H9 (cell line): ENCODE data around the gene TBX1. TPM values are rescaled to one million over a fixed set of nuclear protein-coding genes. Genes with fewer than 3 reads are reported as not detected.

ENCODE experiments used
- DNase-seq: peaks from one replicate; pipeline ENCODE4 v3.0.0-alpha.2; 2017
- H2AFZ ChIP-seq: one replicate; pipeline ENCODE4 v1.6.1; 2013; ENCODE audit warnings: mild to moderate bottlenecking, low read length, control low read depth, moderate library complexity
- H2AK5ac ChIP-seq: 2 replicates; pipeline ENCODE4 v1.6.1; 2013; ENCODE audit warnings: low read length, control low read depth, mixed read lengths; ENCODE audit not compliant: insufficient read length
- H2BK120ac ChIP-seq: one replicate; pipeline ENCODE4 v1.6.1; 2013; ENCODE audit warnings: low read depth, mild to moderate bottlenecking, low read length, control low read depth, inconsistent platforms; ENCODE audit not compliant: poor library complexity, severe bottlenecking
- H2BK12ac ChIP-seq: 2 replicates; pipeline ENCODE4 v1.6.1; 2013; ENCODE audit warnings: low read length, control low read depth, mixed read lengths, low read depth; ENCODE audit not compliant: insufficient read length
- H2BK15ac ChIP-seq: 2 replicates; pipeline ENCODE4 v1.6.1; 2013; ENCODE audit warnings: low read depth, low read length, control low read depth
- H2BK20ac ChIP-seq: one replicate; pipeline ENCODE4 v1.6.1; 2013; ENCODE audit warnings: low read depth, mild to moderate bottlenecking, low read length, control low read depth, inconsistent platforms; ENCODE audit not compliant: poor library complexity, severe bottlenecking
- H2BK5ac ChIP-seq: 2 replicates; pipeline ENCODE4 v1.6.1; 2013; ENCODE audit warnings: low read length, control low read depth, mixed read lengths; ENCODE audit not compliant: insufficient read length
- H3K14ac ChIP-seq: 2 replicates; pipeline ENCODE4 v1.6.1; 2013; ENCODE audit warnings: low read length, control low read depth; ENCODE audit not compliant: insufficient read depth
- H3K18ac ChIP-seq: 2 replicates; pipeline ENCODE4 v1.6.1; 2013; ENCODE audit warnings: low read depth, mild to moderate bottlenecking, mixed read lengths, low read length, control low read depth; ENCODE audit not compliant: insufficient read length
- H3K23ac ChIP-seq: 2 replicates; pipeline ENCODE4 v1.6.1; 2013; ENCODE audit warnings: low read length, control low read depth, mixed read lengths, low read depth; ENCODE audit not compliant: insufficient read length
- H3K23me2 ChIP-seq: 2 replicates; pipeline ENCODE4 v1.6.1; 2013; ENCODE audit warnings: low read depth, mild to moderate bottlenecking, mixed read lengths, low read length, control low read depth; ENCODE audit not compliant: insufficient read length, poor library complexity, severe bottlenecking
- H3K27ac ChIP-seq: 2 replicates; pipeline ENCODE4 v1.5.1; 2013; ENCODE audit warnings: low read length, control low read depth, mixed read lengths, low read depth; ENCODE audit not compliant: insufficient read length
- H3K27me3 ChIP-seq: 2 replicates; pipeline ENCODE4 v1.6.1; 2013; ENCODE audit warnings: low read length, control low read depth, inconsistent platforms; ENCODE audit not compliant: insufficient read depth
- H3K4ac ChIP-seq: 2 replicates; pipeline ENCODE4 v1.6.1; 2013; ENCODE audit warnings: low read depth, mild to moderate bottlenecking, control low read depth, inconsistent platforms, low read length, moderate library complexity
- H3K4me1 ChIP-seq: 2 replicates; pipeline ENCODE4 v1.6.1; 2013; ENCODE audit warnings: low read length, control low read depth, inconsistent platforms; ENCODE audit not compliant: insufficient read depth
- H3K4me2 ChIP-seq: 2 replicates; pipeline ENCODE4 v1.6.1; 2013; ENCODE audit warnings: low read length, control low read depth, mixed read lengths; ENCODE audit not compliant: insufficient read length, insufficient read depth
- H3K56ac ChIP-seq: 2 replicates; pipeline ENCODE4 v1.6.1; 2013; ENCODE audit warnings: low read depth, mild to moderate bottlenecking, mixed read lengths, low read length, control low read depth; ENCODE audit not compliant: insufficient read length
- H3K79me1 ChIP-seq: 2 replicates; pipeline ENCODE4 v1.6.1; 2013; ENCODE audit warnings: low read depth, mild to moderate bottlenecking, moderate library complexity, low read length, control low read depth, inconsistent platforms; ENCODE audit not compliant: insufficient read depth, poor library complexity, severe bottlenecking
- H3K79me2 ChIP-seq: 2 replicates; pipeline ENCODE4 v1.6.1; 2013; ENCODE audit warnings: low read length, control low read depth, inconsistent platforms; ENCODE audit not compliant: insufficient read depth
- H3K9ac ChIP-seq: 2 replicates; pipeline ENCODE4 v1.6.1; 2013; ENCODE audit warnings: low read length, control low read depth, mixed read lengths; ENCODE audit not compliant: insufficient read length; ENCODE audit errors: extremely low read depth
- H3K9me3 ChIP-seq: one replicate; pipeline ENCODE4 v1.6.1; 2013; ENCODE audit warnings: low read depth, low read length, inconsistent platforms; ENCODE audit not compliant: control insufficient read depth
- H3T11ph ChIP-seq: one replicate; pipeline ENCODE4 v1.6.1; 2013; ENCODE audit warnings: mild to moderate bottlenecking, low read length, control low read depth, inconsistent platforms
- H4K20me1 ChIP-seq: one replicate; pipeline ENCODE4 v1.6.1; 2013; ENCODE audit not compliant: control insufficient read depth, insufficient read length, insufficient read depth
- H4K5ac ChIP-seq: 2 replicates; pipeline ENCODE4 v1.6.1; 2013; ENCODE audit warnings: low read depth, mild to moderate bottlenecking, mixed read lengths, low read length, control low read depth; ENCODE audit not compliant: insufficient read length
- H4K8ac ChIP-seq: replicated peaks from 2 replicates; pipeline ENCODE4 v1.6.1; 2013; ENCODE audit warnings: low read length, control low read depth, mixed read lengths, low read depth; ENCODE audit not compliant: insufficient read length
- H4K91ac ChIP-seq: 2 replicates; pipeline ENCODE4 v1.6.1; 2013; ENCODE audit warnings: low read depth, mild to moderate bottlenecking, moderate library complexity, mixed read lengths, low read length, control low read depth; ENCODE audit not compliant: insufficient read length
- H3K27ac Mint-ChIP-seq, 3 experiments: 2 replicates in 2 of 3; 3 replicates in 1 of 3; pipeline ENCODE4 v1.8.0; 2020 to 2021; ENCODE audit warnings: mixed read lengths in 3 of 3, mild to moderate bottlenecking in 1 of 3, moderate library complexity in 1 of 3
- H3K27me3 Mint-ChIP-seq: 2 replicates; pipeline ENCODE4 v1.8.0; 2021; ENCODE audit warnings: low read depth, mild to moderate bottlenecking, moderate library complexity, mixed read lengths
- H3K36me3 Mint-ChIP-seq, 3 experiments: 2 replicates in 2 of 3; 3 replicates in 1 of 3; pipeline ENCODE4 v1.8.0; 2020 to 2021; ENCODE audit warnings: low read depth in 3 of 3, mixed read lengths in 3 of 3; ENCODE audit not compliant: insufficient read depth in 1 of 3
- H3K4me1 Mint-ChIP-seq, 2 experiments: 2 replicates each; pipeline ENCODE4 v1.8.0; 2020; ENCODE audit warnings: mixed read lengths in 2 of 2
- H3K4me3 Mint-ChIP-seq, 2 experiments: 2 replicates in 1 of 2; 3 replicates in 1 of 2; pipeline ENCODE4 v1.8.0; 2020 to 2021; ENCODE audit warnings: mild to moderate bottlenecking in 2 of 2, mixed read lengths in 2 of 2, moderate library complexity in 1 of 2
- H3K9me3 Mint-ChIP-seq, 2 experiments: 2 replicates in 1 of 2; 3 replicates in 1 of 2; pipeline ENCODE4 v1.8.0; 2020; ENCODE audit warnings: mild to moderate bottlenecking in 2 of 2, mixed read lengths in 2 of 2, moderate library complexity in 1 of 2
- CTCF ChIP-seq: fragments of 200-600 bp; sonication (generic); conservative IDR thresholded peaks from 3 replicates; pipeline ENCODE4 v1.8.0; 2021; ENCODE audit warnings: antibody characterized with exemption, mild to moderate bottlenecking
- WGBS: extraction: QIAGEN DNeasy Blood & Tissue Kit; methylation state at CpG from one replicate; pipeline ENCODE4 v1.1.7; 2013; ENCODE audit warnings: missing lambda C conversion rate, low lambda C conversion rate, mixed read lengths; ENCODE audit not compliant: insufficient read length; ENCODE audit errors: extremely low coverage; 5-methylcytosine and 5-hydroxymethylcytosine counted together
- total RNA-seq: library from RNA; stranded (reverse); gene quantifications from 2 replicates; pipeline ENCODE4 v1.2.1, GENCODE V29; 2021

The TBX1 gene
- total RNA-seq, 1 experiment from 2014 or later: 2.2 TPM

- no peak overlapping the region; a peak in 1 of 5 replicates for H3K4me3 Mint-ChIP-seq
- H4K8ac ChIP-seq: no peak overlapping the region
- no peak overlapping the region for H3K56ac ChIP-seq
- no peak overlapping the region for H2BK12ac ChIP-seq
- H2BK15ac ChIP-seq: no peak overlapping the region
- no peak overlapping the region for H2BK20ac ChIP-seq
- no peaks in the 10 kb centered on the region for H3K79me2 ChIP-seq
- no peak overlapping the region for H3K18ac ChIP-seq
- no peak overlapping the region for H2AK5ac ChIP-seq
- no peak overlapping the region for H3K4ac ChIP-seq
- no peak overlapping the region for H2AFZ ChIP-seq
- no peak overlapping the region for H4K91ac ChIP-seq
- H3K14ac ChIP-seq: no peak overlapping the region; the same call in 1 of the 2 replicates
- H3T11ph ChIP-seq: no peak overlapping the region
- H3K9me3 ChIP-seq: no peaks in the 10 kb centered on the region
- H4K20me1 ChIP-seq: no peaks in the 10 kb centered on the region
- no peaks in the 10 kb centered on the region for H3K79me1 ChIP-seq
- DNase-seq: no peak
- H3K23ac ChIP-seq: no peak overlapping the region
- H4K5ac ChIP-seq: no peak overlapping the region
- H3K23me2 ChIP-seq: no peaks in the 10 kb centered on the region
- no peak overlapping the region for H3K9ac ChIP-seq
- no peaks in the 10 kb centered on the region for H3K4me1 ChIP-seq
- H3K4me2 ChIP-seq: no peak overlapping the region
- H3K9me3 Mint-ChIP-seq: no peaks in the 10 kb centered on the region; a peak in 1 of 5 replicates
- no peak for TF ChIP-seq CTCF
- H3K27me3 ChIP-seq: no peaks in the 10 kb centered on the region
- H2BK120ac ChIP-seq: no peak overlapping the region
- no peaks in the 10 kb centered on the region for H3K36me3 Mint-ChIP-seq
- H2BK5ac ChIP-seq: no peak overlapping the region
- no CpG with 5 or more reads among the region's 21 CpGs for WGBS
- H3K27ac ChIP-seq: no peak overlapping the region
- H3K4me1 Mint-ChIP-seq: peaks cover 4 to 5% of the 10 kb centered on the region in 2 experiments; a peak in 3 of 4 replicates
- peaks cover 3% of the 10 kb centered on the region; the same call in 1 of the 2 replicates for H3K27me3 Mint-ChIP-seq
- H3K27ac Mint-ChIP-seq: no peak overlapping the region
Observed at GRCh38 chr22:19742160-19743066, 18.2 kb upstream of the TBX1 start.
